DMS 273 treated with DMSO at 0.1 percent for 48 hours (cell line): ENCODE results near the gene NPM3.

Experiments
- DNase-seq: peaks from one replicate; lab custom pipeline; 2025; lab: John Stamatoyannopoulos, UW

NPM3 gene, protein sequence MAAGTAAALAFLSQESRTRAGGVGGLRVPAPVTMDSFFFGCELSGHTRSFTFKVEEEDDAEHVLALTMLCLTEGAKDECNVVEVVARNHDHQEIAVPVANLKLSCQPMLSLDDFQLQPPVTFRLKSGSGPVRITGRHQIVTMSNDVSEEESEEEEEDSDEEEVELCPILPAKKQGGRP

DNA sequence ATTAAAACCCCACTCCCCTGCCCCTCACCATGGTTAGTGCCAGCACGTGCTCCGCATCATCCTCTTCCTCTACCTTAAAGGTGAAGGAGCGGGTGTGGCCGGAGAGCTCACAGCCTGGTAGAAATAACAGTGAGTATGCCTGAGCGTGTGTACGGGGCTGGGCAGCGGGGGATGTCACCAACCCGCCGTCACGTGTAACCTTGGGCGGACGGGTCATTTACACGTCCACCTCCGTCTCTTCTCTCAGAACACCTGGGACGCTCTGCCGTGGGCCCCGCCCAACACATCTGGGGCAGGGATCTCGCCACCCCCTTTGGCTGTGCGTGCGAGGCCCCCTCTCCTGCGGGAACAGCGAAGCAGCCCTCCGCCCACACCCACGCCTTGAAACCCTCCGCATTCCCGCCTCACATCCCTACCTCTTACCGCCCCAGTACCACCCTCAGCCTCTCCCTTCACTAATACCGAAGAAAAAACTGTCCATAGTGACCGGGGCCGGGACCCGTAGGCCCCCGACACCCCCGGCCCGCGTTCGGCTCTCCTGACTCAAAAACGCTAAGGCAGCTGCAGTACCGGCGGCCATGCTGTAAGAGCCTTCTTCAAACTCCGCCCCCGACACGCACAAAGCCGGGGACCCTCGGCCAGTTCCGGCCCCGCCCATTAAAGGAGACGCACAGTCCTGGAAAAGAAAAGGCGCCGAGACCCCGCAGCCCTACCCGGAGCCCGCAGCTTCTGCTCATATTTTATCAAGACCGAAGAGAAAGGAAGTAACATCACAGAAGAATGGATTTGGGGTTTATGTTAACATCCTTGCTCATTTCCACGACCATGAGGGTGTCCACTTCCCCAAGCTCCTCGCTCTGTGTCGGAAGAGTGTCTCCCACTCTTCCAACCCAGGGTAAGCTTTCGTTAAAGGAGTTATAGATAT lies at the start of gene NPM3:
Gene NPM3 (minus strand): TSS at position 636 of the 925 bp plus-strand sequence. CDS start 56 bp downstream, at position 580.
- peak; percentile 35 for DNase-seq

DNA sequence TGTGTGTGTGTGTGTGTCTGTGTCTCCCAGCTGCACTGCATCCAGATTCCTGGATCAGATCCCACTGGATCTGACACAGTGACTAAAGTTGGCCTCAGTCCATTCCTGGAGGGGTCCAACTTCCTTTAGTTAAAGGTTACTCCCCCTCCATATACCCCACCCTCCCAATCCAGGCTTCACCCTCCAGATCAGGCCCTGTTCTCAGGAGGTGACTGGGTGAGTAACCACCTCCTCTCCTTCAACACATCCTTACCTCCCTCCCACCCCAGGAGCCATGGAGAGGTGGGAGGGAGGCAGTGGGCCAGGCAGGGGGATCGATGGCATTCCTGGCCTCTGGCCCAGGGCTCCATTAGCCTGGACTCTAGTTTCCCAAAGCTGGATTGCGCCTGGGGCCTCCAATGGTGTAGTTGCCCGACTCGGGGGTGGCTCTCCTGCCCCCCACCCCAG lies 49.1 kb upstream of the NPM3 start:
- no peak for DNase-seq

DNA sequence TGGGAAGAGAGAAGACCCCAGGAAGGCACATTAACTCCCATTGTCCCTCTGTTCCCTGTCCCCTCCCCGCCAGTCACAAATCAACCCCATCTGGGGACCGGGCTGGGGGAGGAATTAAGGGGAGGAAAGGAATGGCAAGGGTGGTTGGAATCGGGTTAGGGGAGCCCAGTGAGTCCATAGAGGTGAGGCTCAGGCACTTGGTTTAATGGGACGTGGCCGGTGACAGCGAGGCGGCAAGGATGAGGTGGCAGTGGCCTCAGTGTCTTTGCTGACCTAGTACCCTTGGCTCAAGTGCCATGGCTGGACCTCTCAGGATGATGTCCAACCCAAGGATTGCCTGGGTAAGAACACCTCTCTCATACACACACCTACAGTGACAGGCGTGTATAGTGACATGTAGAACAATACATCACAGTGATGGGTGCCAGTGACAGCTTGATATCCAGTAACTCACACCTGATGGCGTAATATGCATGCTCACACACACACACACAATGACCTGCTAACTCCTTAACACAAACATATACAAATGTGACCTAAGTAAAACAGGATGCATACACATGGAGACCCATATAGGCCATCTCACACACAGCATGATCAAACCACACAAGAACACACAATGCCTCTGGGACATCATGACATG lies 48.0 kb upstream of the NPM3 start:
- DNase-seq = no peak

DNA sequence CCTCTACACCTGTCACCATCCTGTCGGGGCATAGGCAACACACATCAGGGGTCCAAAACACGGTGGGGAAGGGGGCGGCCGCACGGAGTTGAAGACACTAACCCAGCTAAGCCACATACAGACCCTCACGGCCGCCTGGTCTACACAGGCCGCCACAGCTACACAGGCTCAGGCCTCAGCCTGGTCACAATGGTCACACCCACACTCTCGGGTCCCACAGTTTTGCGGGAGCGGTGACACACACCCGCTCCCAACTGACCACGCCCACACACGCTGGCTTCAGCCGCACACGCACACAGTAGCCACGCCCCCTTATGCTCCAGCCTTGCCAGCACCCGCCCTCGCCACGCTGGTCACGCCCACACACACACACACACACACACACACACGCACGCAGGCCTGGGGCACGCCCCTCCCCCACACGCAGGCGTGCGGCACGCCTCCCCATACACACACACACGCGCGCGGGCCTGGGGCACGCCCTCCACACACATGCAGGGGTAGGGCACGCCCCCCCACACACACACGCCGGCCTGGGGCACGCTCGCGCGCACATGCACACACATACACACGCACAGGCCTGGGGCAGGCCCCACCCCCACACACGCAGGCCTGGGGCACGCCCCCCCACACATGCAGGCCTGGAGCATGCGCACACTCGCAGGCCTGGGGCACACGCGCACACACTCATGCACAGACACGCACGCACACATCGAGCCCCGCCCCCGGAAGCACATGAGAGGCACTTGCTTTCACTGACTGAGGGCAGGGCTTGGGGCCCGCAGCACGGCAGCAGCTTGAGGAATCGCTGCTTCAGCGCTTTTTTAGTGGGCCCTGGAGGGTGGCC lies 47.3 kb upstream of the NPM3 start:
- DNase-seq = peak; percentile 48

DNA sequence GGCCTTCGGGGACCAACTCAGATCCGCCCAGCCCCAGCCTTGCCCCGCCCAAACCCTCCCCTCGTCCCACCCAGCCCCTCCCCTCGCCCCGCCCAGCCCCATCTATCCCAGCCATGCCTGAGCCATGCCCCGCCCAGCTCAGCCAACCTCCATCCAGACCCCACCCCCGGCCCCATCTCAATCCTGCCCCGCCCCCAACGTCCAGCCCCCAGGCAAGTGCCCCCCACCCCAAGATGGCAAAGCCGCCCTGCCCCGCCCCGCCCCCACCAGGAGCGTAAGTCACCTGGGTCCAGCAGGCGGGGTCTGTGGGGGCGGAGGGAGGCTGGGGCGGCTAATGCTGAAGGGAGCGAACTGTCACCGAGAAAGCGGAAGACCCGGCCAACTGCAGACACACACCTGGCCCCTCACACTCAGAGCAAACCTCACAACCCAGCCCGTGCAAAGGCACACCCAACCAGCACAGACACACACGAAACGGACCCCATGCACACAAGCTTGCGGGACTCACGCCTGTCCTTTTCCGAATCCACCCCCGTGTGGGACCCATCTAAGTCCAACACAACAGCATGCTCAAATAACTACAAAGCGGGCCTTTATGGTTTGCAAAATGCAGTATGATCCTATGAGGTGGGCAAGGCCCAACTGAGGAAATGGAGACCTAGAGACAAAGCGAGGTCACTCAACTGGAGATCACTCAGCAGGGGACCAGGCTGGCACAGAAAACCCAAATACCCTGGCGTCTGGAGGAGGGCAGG lies 46.5 kb upstream of the NPM3 start:
- no peak for DNase-seq

DNA sequence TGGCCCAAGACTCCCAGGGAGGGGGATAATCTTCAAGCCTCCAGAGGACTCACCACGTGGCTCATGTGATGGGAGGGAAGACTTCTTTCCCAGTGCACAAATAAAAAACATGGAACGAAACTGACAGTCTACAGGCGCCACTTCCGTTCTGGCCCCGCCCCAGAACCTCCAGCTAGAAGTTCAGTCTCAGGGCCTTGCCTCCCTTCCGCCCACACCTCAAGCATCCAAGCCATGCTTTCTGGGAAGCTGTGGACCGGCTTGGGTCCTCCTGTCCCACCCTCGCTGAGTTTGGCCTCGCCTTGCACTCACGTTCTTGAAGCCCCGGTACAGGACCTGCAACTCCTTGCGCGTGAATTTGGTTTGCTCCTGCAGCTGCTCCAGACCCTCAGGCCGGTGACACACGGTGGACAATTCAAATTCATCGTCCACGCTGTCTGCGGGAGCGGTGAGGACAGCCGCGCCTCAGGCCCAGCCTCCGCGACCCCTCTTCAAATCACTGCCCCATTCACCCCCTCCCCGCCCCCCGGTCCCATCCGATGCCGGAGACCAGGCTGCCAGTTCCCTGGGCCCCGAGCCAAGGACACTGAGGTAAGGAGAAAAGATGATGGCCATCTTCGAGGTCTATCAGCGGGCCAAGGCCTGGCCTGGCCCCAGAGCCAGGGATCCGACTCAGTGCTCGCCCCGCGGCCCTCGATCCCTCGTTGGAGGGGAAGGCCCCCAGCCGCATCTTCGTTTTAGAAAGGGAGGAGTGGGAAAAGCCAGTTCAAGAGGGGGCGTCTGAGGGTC lies 45.7 kb upstream of the NPM3 start:
- DNase-seq = no peak

DNA sequence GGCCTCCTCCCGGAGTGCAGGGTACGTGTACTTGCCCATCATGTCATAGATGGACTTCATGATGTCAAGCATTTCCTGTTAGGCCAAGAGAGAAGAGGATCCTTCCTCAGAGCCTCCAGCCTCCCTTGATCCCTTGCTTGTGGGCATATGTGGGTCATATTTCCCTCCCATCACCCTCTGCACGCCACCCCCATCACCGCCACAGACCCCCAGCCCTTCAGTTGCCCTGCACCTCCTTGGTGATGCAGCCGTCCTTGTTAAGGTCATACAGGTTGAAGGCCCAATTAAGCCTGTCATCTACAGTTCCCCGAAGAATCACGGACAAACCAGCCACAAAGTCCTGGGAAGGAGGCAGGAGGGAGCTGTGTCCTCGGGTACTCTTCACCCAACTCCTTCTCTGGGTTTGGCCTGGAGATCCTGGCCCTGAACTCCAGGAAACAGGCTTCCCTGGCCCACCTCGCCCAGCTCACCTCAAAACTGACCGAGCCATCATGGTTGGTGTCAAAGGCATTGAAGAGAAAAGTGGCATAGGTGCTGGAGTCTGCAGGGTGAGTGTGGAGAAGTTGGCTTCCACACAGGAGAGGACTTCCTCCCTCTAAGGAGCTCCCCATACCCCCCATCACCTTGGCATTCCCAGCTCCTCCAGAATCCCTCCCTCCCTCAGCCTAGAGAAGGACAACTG lies 44.8 kb upstream of the NPM3 start:
- no peak for DNase-seq

DNA sequence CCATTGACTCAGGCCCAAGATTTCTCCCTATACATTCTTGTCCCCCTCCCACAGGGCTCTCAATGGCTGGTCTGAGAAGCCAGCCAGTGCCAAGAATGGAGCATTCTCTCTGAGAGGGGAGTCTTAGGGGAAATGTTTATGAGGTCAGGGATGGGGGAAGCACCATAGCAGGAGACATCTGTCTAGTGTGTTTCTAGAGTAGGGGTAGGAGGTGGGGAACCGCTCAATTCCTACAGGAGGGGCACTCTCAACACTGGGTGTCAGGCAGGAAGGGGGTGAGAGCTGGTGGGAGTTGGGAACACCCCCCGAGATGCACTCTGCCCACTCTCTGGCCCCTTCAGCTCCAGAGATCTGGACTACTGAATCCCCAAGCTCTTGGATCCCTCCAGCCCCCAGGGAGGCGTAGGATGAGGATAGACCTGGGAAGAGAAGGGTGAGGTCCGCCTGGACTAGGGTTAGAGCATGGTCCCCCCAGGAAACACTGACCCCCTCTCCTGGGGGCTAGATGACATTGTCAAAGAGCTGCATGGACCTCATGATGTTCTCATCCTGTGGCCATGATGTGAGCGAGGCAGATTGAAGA lies 43.7 kb upstream of the NPM3 start:
- DNase-seq = no peak

DNA sequence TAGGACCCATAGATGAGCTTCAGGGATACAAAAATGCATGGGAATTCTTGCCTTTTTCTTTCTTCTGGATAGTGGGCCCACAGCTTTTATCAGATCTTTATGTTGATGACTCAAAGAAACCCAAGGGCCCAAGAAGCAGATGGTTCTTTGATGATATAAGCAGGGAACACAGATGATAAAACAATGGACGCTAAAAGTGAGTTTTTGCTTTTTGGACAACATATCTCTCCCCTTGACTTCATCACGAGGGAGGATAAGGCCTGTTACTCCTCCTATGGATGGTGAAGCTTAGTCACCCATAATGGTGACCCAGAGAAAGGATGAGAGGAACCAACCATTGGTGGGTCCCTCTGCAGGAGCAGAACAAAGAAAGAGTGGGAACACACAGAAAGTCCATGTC lies 41.5 kb upstream of the NPM3 start:
- no peak for DNase-seq

DNA sequence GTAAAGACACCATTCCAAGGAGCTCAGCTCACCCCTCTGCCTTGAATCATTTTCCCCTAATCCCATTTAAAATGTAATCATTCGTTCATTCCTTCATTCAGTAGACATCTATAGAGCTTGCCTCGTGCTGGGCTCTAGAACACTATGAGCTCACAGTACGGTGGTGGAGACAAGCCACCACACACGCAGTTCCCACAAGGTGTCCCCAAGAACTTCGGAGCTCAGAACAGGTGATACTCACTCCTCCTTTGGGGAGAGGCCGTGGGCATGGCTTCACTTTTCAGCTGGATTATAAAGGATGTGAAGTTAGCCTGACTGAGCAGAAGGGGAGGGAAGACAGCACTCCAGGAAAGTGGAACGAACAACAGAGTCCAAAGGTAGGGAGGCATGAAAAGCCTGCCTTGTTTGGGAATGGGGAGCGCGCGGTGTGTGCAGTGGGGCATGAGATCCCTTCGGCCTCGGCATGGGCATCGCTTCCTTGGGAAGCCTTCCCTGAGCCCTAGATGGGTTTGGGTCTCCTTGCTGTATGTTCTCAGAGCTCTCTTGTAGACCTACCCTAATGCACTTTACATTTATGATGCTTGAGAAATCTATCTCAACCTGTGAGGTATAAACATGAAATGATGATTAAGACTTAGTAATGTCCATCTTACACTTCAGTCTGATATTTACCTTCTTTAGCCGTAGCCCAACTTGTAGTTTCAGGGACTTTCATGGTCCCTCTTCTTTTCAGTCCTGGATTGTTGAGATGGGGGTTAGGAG lies 35.8 kb upstream of the NPM3 start:
- no peak for DNase-seq

DNA sequence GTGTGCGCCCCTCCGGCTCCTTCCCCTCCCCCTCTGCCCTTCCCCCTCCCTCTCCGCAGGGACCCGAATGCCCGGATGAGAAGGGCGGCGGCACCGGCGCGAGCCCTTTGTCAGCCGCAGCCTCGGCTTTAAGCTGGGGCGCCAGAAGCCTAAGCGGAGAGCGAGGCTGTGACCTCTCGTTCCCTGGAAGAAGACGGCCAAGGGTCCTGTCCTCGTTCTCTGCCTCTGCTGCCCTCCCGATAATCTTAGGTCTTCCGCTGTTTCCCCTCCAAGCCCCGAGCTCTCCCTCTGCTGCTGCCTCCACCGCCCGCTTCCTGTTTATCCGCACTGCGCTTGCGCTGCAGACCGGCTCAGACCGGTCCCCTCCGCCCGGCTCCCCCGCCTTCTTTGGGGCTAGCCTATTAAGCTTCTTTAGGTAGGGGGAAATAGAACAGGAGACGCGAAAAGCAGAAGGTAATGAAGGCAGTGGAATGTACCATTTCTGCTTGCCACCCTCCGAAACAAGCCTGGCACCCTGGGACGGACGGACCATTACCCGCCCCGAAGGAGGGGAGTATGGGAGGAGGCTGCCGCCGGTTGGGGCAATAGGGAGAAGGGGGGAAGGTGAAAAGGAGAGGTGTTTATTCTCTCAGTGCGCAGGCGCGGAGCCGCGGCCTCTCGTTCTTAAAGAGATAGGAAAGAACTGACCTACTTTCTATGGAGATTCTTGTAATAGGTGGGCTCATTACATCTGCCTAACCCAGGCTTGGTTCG lies 35.0 kb upstream of the NPM3 start, which contains the start of gene OGA:
Gene OGA (minus strand): TSS at position 326 of the 753 bp plus-strand sequence. CDS start 422 bp downstream, outside the sequence.
- peak; percentile 98 for DNase-seq

DNA sequence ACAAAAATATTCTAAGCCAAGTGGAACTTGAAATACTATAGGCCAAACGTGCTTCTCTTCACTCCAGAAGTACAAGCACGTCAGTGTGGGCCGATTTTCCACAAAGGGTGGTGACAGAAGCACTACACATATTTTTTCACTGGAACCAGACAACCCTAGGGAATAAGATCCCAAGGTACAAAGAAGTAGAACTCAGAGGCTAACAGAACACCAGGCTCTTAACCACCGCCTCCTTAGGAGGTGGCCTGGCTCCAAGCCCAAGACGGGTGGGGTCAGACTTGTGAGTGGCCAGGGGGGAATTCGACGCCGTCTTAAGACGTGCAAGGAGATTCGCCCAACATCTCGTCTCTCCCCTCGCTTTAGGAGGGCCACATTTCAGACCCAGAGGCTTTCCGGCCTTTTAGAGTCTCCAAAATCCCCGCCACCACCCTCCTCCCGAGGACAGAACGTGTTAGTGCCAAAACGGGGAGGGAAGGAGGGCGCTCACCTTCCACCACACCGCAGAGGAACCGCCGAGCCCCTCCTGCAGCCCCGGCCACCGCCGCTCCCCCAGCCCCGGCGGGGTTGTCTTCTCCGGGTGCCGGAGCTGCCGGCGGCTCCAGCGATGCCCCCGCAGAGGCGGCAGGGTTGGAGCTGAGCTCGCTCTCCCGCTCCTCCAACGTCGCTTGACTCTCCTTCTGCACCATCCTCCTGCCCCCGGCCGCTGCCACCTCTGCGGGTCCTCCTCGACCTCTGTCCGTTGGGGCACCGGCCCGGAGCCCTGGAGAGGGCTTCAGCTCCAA lies 34.3 kb upstream of the NPM3 start:
- no peak for DNase-seq

DNA sequence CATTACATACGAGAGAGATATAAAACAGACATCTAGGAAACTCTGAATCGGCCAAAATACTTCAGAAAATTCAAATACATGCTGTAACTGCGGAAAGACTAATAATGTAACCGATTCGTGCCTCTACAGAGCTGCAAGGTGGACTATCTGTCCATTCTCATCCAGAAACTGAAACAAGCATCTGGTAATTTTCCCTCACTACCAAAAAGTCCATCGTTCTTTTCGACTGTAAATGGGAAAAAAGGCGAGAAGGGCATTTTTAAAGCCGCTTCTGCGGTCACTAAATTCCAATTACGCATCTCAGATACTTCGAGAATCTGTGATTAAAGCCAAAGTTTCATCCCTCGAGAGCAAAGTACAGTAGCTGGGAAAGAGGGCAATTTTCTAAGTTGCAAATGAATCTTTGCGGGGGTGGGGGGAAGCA lies 33.7 kb upstream of the NPM3 start:
- no peak for DNase-seq

DNA sequence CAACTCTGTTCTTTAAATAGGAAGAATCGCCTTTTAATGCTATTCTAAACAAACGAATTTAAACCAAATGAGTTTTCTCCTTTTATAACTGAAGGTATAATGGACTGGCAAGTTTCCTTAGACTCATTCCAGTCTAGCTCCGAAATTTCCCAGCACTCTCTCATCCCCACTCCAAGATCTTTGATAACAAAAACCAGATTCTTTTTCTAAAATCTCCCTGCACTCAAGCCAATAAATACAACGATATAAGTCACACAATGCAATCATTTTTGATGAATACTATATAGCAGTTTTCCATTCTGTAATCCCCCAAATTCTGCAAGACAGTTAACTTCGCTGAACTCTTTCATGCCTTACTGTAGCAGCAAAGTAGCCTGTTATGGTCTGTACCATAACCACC lies 33.1 kb upstream of the NPM3 start:
- DNase-seq = no peak

DNA sequence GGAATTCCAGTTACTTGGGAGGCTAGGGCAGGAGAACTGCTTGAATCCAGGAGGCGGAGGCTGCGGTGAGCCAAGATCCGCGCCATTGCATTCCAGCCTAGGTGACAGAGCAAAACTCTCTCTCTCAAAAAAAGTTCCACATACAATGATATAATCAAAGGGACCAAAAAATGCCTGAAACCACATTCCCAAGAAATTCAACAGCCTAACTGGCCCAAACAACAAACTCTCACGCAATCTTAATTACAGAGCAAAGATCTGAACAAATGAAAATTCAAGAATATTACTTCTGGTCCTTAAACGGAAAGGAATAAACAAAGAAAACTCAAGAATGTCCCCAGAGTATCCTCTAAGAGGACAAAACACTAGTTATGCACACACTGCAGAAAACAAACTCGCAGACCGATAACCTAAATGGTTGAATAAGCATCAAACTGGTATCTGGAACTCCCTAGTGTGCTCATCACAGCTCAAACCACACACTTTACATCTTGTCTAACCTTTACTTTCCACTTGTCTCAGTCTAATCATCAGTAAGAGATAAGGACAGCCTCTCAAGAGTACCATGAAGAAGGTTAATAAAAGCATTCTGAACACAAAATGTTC lies 31.3 kb upstream of the NPM3 start:
- DNase-seq = no peak

DNA sequence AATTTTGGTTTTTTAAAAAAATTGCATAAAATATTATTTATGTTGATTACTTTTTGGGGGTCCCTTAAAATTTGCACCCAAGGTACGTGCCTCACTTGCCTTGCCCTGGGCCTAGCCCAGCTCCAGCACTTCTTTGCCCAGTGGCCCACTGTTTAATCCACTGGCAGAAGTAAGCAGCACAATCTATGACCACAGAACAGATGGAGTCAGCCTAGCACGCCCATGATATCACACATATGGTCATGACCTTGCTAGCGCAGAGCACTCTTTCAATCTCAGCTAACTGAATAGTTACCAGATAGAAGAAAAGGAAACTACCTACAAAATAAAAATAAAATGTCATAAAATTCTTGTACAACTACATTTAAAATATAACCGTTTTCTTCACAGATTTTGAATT lies 29.4 kb upstream of the NPM3 start:
- DNase-seq = no peak

DNA sequence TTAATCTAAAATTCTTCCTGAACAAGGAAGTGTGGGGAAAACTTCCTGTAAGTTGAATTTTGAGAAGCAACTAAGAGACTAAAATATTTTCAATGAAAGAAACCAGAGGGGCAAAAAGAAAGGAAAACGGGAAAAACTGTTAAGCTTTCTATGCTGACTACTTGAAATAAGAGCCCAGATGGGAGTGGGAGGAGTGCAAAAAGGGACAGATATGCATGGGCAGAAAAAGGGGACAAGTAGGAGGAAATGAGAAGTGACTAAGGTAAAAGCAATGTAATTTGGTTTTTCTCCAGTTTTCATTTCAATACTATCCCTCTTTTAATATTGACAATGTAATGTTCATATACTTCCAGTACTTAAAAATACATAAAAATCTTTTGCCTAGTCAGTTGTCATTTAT lies 23.9 kb upstream of the NPM3 start:
- no peak for DNase-seq
